K562 (cell line): ENCODE measurements around the gene PEX11B. TPM values are rescaled to one million over a fixed set of nuclear protein-coding genes. Genes with fewer than 3 reads are reported as not detected.

Experiments
- CGGBP1 ChIP-seq: fragments of 250-450 bp; sonication (Bioruptor Pico); IDR thresholded peaks from 2 replicates; pipeline ENCODE4 v1.9.0; 2021; ENCODE audit warnings: mild to moderate bottlenecking
- MGA ChIP-seq: fragments of 450-650 bp; IDR thresholded peaks from 2 replicates; pipeline ENCODE4 v1.6.1; 2016; ENCODE audit warnings: mild to moderate bottlenecking, moderate library complexity
- RAD21 ChIP-seq, 2 experiments: fragments of 250-450 bp in 1 of 2; fragments of 450-650 bp in 1 of 2; sonication (Bioruptor Pico) in 1 of 2; formaldehyde crosslinking in 1 of 2; IDR thresholded peaks in 1 of 2; conservative IDR thresholded peaks in 1 of 2; 2 replicates each; pipeline versions ENCODE4 v1.4.0 to v1.8.0; 2020 to 2022; ENCODE audit warnings: mild to moderate bottlenecking in 2 of 2, moderate library complexity in 1 of 2
- TFE3 ChIP-seq: fragments of 450-650 bp; formaldehyde crosslinking; IDR thresholded peaks from 2 replicates; pipeline ENCODE4 v1.4.0; 2020; ENCODE audit warnings: mild to moderate bottlenecking, mixed read lengths
- ZNF740 ChIP-seq, 3 experiments: fragments of 200-800 bp in 1 of 3; sonication (Bioruptor generic) in 1 of 3; sonication (generic) in 1 of 3; formaldehyde crosslinking in 1 of 3; IDR thresholded peaks; 2 replicates each; pipeline versions ENCODE4 v1.6.1 to v1.8.0; 2016 to 2022; ENCODE audit warnings: mild to moderate bottlenecking in 2 of 3, missing compliant biosample characterization in 2 of 3, missing genetic modification characterization in 2 of 3, missing genetic modification reagents in 1 of 3
- polyA plus RNA-seq, 8 experiments: library from polyadenylated mRNA; depleted of rRNA in 4 of 8; stranded (reverse) in 5 of 8; unstranded in 3 of 8; fragments of >200 nt; fragmentation: Nextera tagmentation in 2 of 8; fragmentation: Illumina TruSeq in 1 of 8; extraction: Ambion mirVana in 2 of 8; extraction: Trizol in 1 of 8; gene quantifications; 2 replicates each; pipeline versions ENCODE4 v1.2.1 to v1.2.3, GENCODE V29; 2011 to 2014; ENCODE audit warnings: inconsistent platforms in 1 of 8, missing spikeins in 1 of 8
- total RNA-seq, 7 experiments: library from RNA; depleted of rRNA in 6 of 7; stranded (reverse); fragments of >200 nt in 6 of 7; fragmentation: Illumina TruSeq in 2 of 7; extraction: Trizol in 2 of 7; gene quantifications; 2 replicates each; pipeline versions ENCODE4 v1.2.1 to v1.2.3, GENCODE V29; 2011 to 2021; ENCODE audit warnings: low replicate concordance in 1 of 7

The PEX11B gene
- total and polyA plus RNA-seq, 9 of the 15 experiments (the other 6 are each of a cell fraction or from before 2014, with no cell fraction given), result 13.2 to 60.0 (median 21.7) TPM

GRCh38 chr1:145927063-145927886 lies 8.8 kb upstream of the PEX11B start, which contains the start of gene RBM8A (continued):
- peak; percentile 90 for TF ChIP-seq MGA
- no peak; the same call in 1 of the 2 replicates for TF ChIP-seq CGGBP1 (CRISPR knock-in tag)
- TF ChIP-seq ZNF740 (CRISPR knock-in tag; IDR thresholded peaks at IDR 0.05), result no peak
- no peak for TF ChIP-seq ZNF740 (tag; IDR thresholded peaks at IDR 0.05)
- peak; percentile 22 to 39; a peak in 3 of 4 replicates for TF ChIP-seq RAD21 (CRISPR knock-in tag; conservative IDR thresholded peaks at IDR 0.05 in 1 of 2, IDR thresholded peaks at IDR 0.05 in 1 of 2)
- TF ChIP-seq TFE3 (CRISPR knock-in tag), result no peak
